NB4 (cell line): ENCODE measurements around the gene PPY.
"Not testable (repeated sequence)": the region's sequence is repeated elsewhere in the genome, so short reads cannot be mapped to it uniquely, and the experiment has no call there.

ENCODE experiments used
- DNase-seq: peaks from one replicate; pipeline ENCODE4 v3.0.0; 2010; ENCODE audit warnings: low read depth
- H3K4me3 ChIP-seq: one replicate; pipeline ENCODE4 v1.5.1; 2011; ENCODE audit warnings: mild to moderate bottlenecking, low read depth, low read length, moderate library complexity
- MYC ChIP-seq: IDR thresholded peaks from 2 replicates; pipeline ENCODE4 v1.6.1; 2011; ENCODE audit warnings: low read depth, low read length
- POLR2A ChIP-seq: IDR thresholded peaks from 2 replicates; pipeline ENCODE4 v1.6.1; 2011; ENCODE audit warnings: mild to moderate bottlenecking; ENCODE audit not compliant: insufficient read length; ENCODE audit errors: extremely low read depth
- TF ChIP-seq, protein P1 (sequence below): IDR thresholded peaks from one replicate; pipeline ENCODE4 v1.5.1; 2012; ENCODE audit warnings: low read depth, low read length
- TF ChIP-seq, protein P2 (sequence below): IDR thresholded peaks from 2 replicates; pipeline ENCODE4 v1.6.1; 2011; ENCODE audit warnings: low read depth, low read length

Gene PPY

GRCh38 chr17:43967251-43967875 lies 25.1 kb upstream of the PPY start:
- TF ChIP-seq, protein P1, sequence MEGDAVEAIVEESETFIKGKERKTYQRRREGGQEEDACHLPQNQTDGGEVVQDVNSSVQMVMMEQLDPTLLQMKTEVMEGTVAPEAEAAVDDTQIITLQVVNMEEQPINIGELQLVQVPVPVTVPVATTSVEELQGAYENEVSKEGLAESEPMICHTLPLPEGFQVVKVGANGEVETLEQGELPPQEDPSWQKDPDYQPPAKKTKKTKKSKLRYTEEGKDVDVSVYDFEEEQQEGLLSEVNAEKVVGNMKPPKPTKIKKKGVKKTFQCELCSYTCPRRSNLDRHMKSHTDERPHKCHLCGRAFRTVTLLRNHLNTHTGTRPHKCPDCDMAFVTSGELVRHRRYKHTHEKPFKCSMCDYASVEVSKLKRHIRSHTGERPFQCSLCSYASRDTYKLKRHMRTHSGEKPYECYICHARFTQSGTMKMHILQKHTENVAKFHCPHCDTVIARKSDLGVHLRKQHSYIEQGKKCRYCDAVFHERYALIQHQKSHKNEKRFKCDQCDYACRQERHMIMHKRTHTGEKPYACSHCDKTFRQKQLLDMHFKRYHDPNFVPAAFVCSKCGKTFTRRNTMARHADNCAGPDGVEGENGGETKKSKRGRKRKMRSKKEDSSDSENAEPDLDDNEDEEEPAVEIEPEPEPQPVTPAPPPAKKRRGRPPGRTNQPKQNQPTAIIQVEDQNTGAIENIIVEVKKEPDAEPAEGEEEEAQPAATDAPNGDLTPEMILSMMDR = no peak
- TF ChIP-seq POLR2A (no peak), MYC (no peak)
- TF ChIP-seq, protein P2, sequence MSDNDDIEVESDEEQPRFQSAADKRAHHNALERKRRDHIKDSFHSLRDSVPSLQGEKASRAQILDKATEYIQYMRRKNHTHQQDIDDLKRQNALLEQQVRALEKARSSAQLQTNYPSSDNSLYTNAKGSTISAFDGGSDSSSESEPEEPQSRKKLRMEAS = no peak
- no peak overlapping the region for H3K4me3 ChIP-seq
- DNase-seq = no peak

GRCh38 chr17:43966276-43966675 lies 24.0 kb upstream of the PPY start:
- TF ChIP-seq POLR2A (no peak), MYC (no peak)
- TF ChIP-seq, protein P1 = no peak
- no peak for DNase-seq
- no peak overlapping the region for H3K4me3 ChIP-seq

DNA sequence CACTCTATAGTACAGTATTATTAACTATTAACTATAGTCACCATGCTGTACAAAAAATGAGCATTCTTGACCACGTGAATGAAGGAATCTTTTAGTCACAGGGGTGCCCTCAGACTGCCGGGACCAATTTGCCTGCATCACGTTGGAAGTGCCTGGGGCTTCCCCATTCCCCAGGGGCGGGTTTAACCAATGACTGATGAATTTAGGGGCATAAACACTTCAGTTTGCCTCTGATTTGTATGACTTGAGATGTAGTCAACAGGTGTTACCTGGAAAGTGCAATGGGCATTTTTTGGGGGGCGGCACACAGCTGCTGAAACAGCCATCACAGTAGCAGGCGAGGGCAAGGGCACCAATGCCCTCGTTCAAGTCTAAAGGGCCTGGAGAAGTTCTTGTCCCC lies 20.2 kb upstream of the PPY start:
- TF ChIP-seq MYC = no peak
- no peak overlapping the region for H3K4me3 ChIP-seq
- no peak for DNase-seq

DNA sequence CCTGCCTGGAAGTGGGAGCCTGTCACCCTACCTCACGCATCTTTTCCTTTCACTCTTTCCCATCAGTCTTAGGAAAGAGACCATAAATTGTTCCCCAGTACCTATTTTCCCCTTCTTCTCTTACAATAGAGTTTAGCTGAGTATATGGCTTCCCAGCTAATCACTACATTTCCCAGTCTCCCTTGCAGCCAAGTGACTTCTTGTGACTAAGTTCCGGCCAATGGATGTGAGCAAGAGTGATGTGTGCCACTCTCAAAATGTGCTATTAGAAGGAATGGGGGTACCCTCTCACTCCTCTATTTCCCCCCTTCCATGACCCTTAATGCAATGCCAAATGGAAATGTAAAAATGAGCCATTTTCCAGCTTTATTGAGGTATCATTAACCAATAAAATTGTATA lies 19.7 kb upstream of the PPY start:
- no peak overlapping the region for H3K4me3 ChIP-seq
- TF ChIP-seq, protein P2 = no peak
- TF ChIP-seq MYC = no peak
- DNase-seq = no peak

DNA sequence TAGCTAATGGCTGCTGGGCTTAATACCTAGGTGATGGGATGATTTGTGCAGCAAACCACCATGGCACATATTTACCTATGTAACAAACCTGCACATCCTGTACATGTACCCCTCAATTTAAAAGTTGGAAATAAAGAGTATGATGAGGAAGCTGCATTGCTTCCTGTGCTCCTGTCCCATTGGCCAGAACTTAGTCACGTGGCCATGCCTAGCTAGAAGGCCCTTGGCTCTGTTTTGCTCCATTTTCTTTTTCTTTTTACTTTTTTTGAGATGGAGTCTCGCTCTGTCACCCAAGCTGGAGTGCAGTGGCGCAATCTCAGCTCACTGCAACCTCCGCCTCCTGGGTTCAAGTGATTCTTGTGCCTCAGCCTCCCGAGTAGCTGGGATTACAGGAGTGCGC lies 19.0 kb upstream of the PPY start:
- not testable (repeated sequence) for DNase-seq, H3K4me3 ChIP-seq

DNA sequence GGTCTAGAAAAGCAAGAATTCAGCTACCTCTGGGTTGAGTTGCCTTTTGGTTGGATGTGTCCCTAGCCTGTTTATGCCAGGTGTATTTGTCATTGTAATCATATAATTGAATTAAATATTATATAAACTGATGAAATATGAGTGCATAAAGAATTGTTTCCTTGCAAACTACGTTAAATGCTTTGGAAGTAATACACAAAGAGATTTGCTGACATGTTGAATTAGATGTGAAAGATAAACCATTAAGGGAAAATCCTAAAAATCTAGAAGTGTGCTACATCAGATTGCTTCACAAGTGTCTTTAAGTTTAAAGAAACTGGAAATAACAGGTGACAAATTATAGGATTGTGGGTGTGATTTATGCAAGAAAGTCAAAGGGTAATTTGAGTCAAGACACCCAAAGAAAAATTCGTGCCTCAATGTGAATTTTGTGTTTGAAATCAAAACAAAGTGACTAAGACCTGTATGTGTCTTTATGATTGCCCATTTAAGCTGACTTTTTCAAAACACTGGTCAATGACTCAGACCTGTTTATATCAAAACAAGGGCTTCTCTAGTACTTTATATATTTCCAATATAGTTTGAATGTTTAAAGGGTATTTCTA lies 16.6 kb upstream of the PPY start:
- no peak for DNase-seq
- TF ChIP-seq POLR2A = no peak
- TF ChIP-seq, protein P1 = no peak
- no peak overlapping the region for H3K4me3 ChIP-seq

DNA sequence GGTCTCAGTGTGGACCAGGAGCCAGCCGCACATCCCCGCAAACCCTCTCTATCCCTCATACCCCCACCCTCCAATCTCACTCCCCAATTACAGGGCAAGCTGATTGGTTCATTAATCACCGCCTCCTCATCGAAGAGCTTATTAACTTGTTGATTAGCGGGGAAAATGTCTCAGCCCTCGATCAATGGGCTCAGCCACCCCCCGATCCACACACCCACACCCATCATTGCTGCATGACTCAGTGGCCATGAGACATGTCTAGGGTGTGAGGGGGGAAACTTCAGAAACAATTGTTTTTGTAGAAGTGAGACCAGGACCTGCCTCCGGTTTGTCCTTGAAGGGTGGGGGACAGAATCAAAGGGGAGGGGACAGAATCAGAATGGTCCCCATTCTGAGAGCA lies 13.9 kb upstream of the PPY start:
- TF ChIP-seq, protein P1 = no peak
- TF ChIP-seq POLR2A = no peak
- TF ChIP-seq, protein P2 = no peak
- TF ChIP-seq MYC = no peak
- no peak overlapping the region for H3K4me3 ChIP-seq
- no peak for DNase-seq
